ENCODE measurements around the gene TENM4. TPM values are rescaled to one million over a fixed set of nuclear protein-coding genes. Genes with fewer than 3 reads are reported as not detected.

The TENM4 gene
- total RNA-seq, 2 experiments from 2014 or later: not detected

DNA sequence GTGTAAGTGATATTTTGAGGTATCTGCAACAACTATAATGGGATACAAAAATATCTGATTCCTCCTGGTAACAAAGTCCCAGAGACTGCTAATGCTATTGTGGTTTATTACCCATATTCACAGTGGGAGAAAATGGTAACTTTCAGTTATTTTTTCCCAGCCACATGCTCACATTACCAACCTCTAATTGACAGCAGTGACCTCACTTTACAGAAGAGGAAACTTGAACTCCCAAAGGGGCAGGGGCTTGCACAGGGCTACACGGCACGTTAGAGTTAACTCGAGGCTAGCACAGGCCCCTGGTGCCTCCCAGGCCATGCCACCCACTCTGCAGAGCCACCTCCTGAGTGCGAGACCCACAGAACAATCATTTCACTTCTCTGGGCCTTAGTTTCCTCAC, 132.4 kb downstream of the TENM4 start:
- Mint-ChIP-seq H3K27me3 (peaks cover 2% of the 10 kb centered on the region), H3K4me1 (ENCODE audit: low read depth) (no peaks in the 10 kb centered on the region), H3K36me3 (ENCODE audit: low read depth) (no peaks in the 10 kb centered on the region), H3K4me3 (no peak overlapping the region), H3K9me3 (no peaks in the 10 kb centered on the region), H3K27ac (no peak overlapping the region)
- ATAC-seq (no peak), DNase-seq (no peak)
- CTCF ChIA-PET: no interaction called here
- POLR2A ChIA-PET: no interaction called here
- TF ChIP-seq, protein P1, sequence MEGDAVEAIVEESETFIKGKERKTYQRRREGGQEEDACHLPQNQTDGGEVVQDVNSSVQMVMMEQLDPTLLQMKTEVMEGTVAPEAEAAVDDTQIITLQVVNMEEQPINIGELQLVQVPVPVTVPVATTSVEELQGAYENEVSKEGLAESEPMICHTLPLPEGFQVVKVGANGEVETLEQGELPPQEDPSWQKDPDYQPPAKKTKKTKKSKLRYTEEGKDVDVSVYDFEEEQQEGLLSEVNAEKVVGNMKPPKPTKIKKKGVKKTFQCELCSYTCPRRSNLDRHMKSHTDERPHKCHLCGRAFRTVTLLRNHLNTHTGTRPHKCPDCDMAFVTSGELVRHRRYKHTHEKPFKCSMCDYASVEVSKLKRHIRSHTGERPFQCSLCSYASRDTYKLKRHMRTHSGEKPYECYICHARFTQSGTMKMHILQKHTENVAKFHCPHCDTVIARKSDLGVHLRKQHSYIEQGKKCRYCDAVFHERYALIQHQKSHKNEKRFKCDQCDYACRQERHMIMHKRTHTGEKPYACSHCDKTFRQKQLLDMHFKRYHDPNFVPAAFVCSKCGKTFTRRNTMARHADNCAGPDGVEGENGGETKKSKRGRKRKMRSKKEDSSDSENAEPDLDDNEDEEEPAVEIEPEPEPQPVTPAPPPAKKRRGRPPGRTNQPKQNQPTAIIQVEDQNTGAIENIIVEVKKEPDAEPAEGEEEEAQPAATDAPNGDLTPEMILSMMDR (IDR thresholded peaks at IDR 0.05): no peak
- intact Hi-C loops (cut with micrococcal nuclease): no loop called here

DNA sequence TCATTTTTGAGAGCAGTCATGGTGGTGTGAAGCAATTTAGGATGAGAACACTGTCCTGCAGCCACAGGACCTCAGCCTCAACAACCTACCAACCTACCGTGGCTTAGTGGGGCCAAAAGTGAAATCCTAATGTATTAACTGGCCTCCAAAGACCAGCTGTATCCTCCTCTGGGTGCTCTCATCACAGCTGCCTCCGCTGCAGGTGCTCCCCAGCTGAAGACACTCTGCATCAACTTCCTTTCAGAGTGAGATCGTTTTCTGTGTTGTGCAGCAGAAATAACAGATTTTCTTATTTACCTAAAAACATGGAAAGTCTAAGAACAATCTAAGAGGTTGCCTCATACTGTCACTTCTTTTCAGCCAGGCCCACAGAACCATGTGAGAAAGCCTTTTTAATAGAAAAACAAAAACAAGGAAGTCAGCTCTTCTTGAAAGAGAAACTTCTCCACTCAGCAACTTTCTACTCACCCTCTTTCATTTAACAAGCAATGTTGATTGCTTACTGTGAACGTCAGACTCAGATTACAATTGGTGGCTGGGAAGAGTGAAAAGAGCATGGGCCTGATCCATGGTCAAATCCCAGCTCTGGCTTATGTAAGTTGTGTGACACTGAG, 136.1 kb downstream of the TENM4 start:
- H3K27me3 Mint-ChIP-seq: no peaks in the 10 kb centered on the region
- ATAC-seq (no peak), DNase-seq (no peak)
- no peak overlapping the region for H3K27ac Mint-ChIP-seq
- intact Hi-C loops (cut with micrococcal nuclease): no loop called here
- no peaks in the 10 kb centered on the region for H3K9me3 Mint-ChIP-seq
- H3K4me1 Mint-ChIP-seq (ENCODE audit: low read depth): no peaks in the 10 kb centered on the region
- no peak overlapping the region for H3K4me3 Mint-ChIP-seq
- ChIA-PET POLR2A (no interaction called here), CTCF (interaction anchor here (1.5 kb wide), 1 partner anchor 169 kb away, joined by 3 read pairs; no protein-coding TSS in a partner anchor)
- H3K36me3 Mint-ChIP-seq (ENCODE audit: low read depth): no peaks in the 10 kb centered on the region
- TF ChIP-seq, protein P1 (IDR thresholded peaks at IDR 0.05): no peak

DNA sequence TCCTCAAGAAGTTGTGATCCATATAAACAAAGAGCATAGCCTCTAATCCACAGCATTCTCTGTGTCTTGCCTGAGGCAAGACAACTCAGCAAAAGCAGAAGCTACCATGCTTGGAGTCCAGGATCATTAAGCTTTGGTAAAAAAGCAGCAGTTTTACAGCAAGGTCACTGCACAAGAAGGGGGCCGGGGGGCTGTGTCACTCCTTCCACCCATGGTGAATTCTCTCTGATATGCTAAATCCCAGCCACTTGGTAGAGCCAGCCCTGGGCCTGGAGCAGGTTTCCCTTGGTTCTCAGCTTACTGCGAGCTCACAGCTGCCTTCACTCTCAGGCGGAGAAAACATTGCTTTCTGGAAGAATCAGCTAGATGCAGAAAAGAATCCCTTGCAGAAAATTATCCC, 144.7 kb downstream of the TENM4 start:
- H3K9me3 Mint-ChIP-seq: no peaks in the 10 kb centered on the region
- no peak for ATAC-seq
- POLR2A ChIA-PET: no interaction called here
- no peak overlapping the region for H3K4me3 Mint-ChIP-seq
- H3K27ac Mint-ChIP-seq: no peak overlapping the region
- intact Hi-C loops (cut with micrococcal nuclease): no loop called here
- no peaks in the 10 kb centered on the region for H3K27me3 Mint-ChIP-seq
- CTCF ChIA-PET: no interaction called here
- TF ChIP-seq, protein P1 (IDR thresholded peaks at IDR 0.05): no peak
- no peaks in the 10 kb centered on the region for H3K36me3 Mint-ChIP-seq (ENCODE audit: low read depth)
- DNase-seq: no peak
- no peaks in the 10 kb centered on the region for H3K4me1 Mint-ChIP-seq (ENCODE audit: low read depth)

DNA sequence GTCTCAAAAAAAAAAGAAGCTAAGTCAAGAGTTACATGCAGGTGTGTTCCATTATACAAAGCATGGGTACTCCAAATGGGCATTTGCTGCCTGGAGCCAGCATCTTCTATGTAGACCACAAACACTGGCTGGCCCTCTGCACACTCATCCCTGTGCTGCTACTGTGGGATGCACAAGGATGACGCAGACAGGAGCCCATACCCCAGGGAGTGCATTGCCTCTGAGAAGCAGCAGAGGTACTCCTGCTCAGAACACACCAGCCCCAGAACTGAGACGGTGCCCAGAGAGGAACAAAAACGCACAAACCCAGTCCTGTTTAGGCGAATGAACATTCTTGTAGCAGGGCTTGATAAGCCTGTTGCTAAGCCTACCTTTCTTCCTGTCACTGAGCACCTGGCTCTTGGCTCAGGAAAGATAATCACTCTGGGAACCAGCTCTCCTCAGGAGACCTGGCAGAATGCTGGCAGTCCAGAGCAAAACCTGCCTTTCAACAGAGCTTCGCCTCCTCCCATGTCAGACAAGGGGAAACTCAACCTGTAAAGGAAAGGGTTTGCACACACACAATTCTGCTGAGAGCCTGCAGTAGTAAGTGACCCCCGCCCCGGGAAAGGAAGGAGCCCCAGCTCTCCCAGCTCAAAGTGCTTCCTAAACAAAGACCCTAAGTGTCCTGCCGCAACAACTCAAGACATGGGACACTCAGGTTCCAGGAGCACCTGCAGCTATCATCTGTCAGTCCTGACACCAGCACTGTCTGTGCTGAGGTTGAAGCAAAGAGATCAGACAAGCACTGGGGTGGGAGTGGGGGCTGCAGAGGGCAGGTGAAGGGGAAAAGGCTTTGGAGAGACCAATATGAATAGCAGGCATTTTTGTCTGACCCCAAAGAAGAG, 145.7 kb downstream of the TENM4 start:
- Mint-ChIP-seq H3K36me3 (ENCODE audit: low read depth) (no peaks in the 10 kb centered on the region), H3K27me3 (no peaks in the 10 kb centered on the region), H3K9me3 (no peaks in the 10 kb centered on the region), H3K4me1 (ENCODE audit: low read depth) (no peaks in the 10 kb centered on the region), H3K27ac (no peak overlapping the region), H3K4me3 (no peak overlapping the region)
- intact Hi-C loops (cut with micrococcal nuclease): no loop called here
- TF ChIP-seq, protein P1 (IDR thresholded peaks at IDR 0.05): no peak
- no peak for DNase-seq
- ChIA-PET CTCF (no interaction called here), POLR2A (no interaction called here)
- no peak for ATAC-seq

DNA sequence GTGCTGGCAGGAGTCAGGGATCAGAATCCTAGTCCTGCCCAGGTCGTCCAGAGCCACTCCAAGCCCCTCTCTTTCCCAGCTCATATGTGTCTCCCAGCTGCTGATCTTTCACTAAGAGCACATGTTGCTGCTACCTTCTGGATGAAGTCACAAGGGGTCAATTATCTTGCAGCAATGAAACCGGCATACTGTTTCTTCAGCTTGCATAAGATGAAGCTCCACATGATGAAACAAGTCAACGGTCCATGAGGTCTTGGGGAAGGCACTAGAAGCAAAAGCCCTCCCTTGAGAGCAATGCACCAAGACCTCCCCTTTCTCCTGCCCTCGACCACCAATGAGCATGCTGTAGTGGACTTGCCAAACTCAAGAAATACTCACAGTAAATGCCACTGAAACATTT, 148.9 kb downstream of the TENM4 start:
- Mint-ChIP-seq H3K36me3 (ENCODE audit: low read depth) (no peaks in the 10 kb centered on the region), H3K4me3 (no peak overlapping the region), H3K9me3 (no peaks in the 10 kb centered on the region), H3K27me3 (no peaks in the 10 kb centered on the region), H3K27ac (no peak overlapping the region), H3K4me1 (ENCODE audit: low read depth) (no peaks in the 10 kb centered on the region)
- POLR2A ChIA-PET: no interaction called here
- DNase-seq: no peak
- intact Hi-C loops (cut with micrococcal nuclease): no loop called here
- TF ChIP-seq, protein P1 (IDR thresholded peaks at IDR 0.05): no peak
- no peak for ATAC-seq
- CTCF ChIA-PET: no interaction called here

Measured in activated CD8-positive, alpha-beta T cell treated with anti-CD3 and anti-CD28 coated beads for 36 hours (primary cell).